ENCODE results near the gene TRIM36.

The TRIM36 gene, protein sequence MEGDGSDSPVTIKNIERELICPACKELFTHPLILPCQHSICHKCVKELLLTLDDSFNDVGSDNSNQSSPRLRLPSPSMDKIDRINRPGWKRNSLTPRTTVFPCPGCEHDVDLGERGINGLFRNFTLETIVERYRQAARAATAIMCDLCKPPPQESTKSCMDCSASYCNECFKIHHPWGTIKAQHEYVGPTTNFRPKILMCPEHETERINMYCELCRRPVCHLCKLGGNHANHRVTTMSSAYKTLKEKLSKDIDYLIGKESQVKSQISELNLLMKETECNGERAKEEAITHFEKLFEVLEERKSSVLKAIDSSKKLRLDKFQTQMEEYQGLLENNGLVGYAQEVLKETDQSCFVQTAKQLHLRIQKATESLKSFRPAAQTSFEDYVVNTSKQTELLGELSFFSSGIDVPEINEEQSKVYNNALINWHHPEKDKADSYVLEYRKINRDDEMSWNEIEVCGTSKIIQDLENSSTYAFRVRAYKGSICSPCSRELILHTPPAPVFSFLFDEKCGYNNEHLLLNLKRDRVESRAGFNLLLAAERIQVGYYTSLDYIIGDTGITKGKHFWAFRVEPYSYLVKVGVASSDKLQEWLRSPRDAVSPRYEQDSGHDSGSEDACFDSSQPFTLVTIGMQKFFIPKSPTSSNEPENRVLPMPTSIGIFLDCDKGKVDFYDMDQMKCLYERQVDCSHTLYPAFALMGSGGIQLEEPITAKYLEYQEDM
- 0 to 0.52 (median 0.19) reads per million in 3 donors for total RNA-seq

DNA sequence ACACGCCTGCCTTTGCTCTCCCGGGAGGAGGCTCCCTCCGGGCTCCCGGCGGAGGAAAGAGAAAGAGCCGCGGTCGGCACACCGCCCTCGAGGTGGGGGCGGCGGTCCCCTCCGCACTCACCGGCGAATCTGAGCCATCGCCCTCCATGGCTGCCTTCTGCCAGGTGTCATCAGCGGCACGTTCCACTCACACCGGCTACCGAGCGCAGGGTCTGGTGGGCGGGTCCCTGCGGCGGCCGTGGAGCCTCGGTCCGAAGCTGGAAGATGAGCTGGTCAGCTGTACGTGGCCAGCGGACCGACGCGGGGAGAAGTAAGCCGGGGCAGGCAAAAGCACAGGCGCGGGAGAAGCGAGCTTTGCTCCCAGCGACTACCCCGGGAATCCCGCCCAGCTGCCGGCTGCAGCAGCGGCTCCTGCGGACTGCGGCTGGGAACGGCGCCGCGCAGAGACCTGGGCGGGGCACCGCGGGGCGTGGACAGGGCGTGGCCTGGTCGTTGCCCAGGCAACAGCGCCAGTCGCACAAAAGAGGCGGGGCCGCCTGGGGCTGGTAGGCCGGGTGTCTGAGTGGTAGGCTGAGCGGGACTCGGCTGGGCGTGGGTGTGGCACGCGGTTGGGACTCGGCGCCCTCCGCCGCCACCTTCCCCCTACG, at the start of gene TRIM36:
Gene TRIM36 (minus strand): TSS at position 422 of the 647 bp plus-strand sequence. CDS start 274 bp downstream, at position 148.
- DNase-seq, result peak; percentile 72 to 82 (median 80)
- Histone ChIP-seq H3K27me3 (replicated peaks; ENCODE audit: control insufficient read depth, insufficient read depth, low read length, poor library complexity, severe bottlenecking) (peaks cover 45% of the 10 kb centered on the region), H3K36me3 (ENCODE audit: control insufficient read depth, insufficient read depth, low read length) (no peaks in the 10 kb centered on the region), H3K9me3 (ENCODE audit: control insufficient read depth, low read length) (no peaks in the 10 kb centered on the region), H3K4me3 (ENCODE audit: insufficient read depth, low read depth, low read length, poor library complexity, severe bottlenecking) (peak within 1 kb of the TSS; percentile 67), H3K27ac (ENCODE audit: insufficient read depth, low read length, poor library complexity, severe bottlenecking) (no peak within 1 kb of the TSS), H3K4me1 (ENCODE audit: control insufficient read depth, insufficient read depth, low read length, poor library complexity, severe bottlenecking) (peaks cover 21% of the 10 kb centered on the region)

DNA sequence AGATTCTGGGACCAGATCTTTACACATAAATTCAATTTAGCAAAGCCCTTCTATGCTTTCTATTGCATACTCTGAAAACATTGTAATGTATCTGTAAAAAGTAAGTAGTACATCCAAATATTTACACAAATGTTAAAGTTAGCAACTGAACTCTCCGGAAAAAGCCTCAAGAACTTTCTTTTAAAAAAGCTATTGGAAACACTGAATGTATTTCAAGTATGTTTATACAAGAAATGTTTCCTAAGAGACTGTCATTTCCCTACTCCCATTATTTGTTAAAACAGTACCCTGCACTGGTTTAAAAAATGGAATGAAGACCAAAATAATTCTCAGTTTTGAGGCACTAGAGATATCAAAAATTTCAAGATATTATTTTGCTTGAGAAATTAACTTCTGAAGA, 44.8 kb upstream of the TRIM36 start:
- DNase-seq, result no peak
- H3K36me3 ChIP-seq (ENCODE audit: control insufficient read depth, insufficient read depth, low read length), result peaks cover 25% of the 10 kb centered on the region
- no peak overlapping the region for H3K4me3 ChIP-seq (ENCODE audit: insufficient read depth, low read depth, low read length, poor library complexity, severe bottlenecking)
- H3K27me3 ChIP-seq (replicated peaks; ENCODE audit: control insufficient read depth, insufficient read depth, low read length, poor library complexity, severe bottlenecking), result no peaks in the 10 kb centered on the region
- H3K27ac ChIP-seq (ENCODE audit: insufficient read depth, low read length, poor library complexity, severe bottlenecking), result no peak overlapping the region
- H3K9me3 ChIP-seq (ENCODE audit: control insufficient read depth, low read length), result no peaks in the 10 kb centered on the region
- H3K4me1 ChIP-seq (ENCODE audit: control insufficient read depth, insufficient read depth, low read length, poor library complexity, severe bottlenecking), result no peaks in the 10 kb centered on the region

DNA sequence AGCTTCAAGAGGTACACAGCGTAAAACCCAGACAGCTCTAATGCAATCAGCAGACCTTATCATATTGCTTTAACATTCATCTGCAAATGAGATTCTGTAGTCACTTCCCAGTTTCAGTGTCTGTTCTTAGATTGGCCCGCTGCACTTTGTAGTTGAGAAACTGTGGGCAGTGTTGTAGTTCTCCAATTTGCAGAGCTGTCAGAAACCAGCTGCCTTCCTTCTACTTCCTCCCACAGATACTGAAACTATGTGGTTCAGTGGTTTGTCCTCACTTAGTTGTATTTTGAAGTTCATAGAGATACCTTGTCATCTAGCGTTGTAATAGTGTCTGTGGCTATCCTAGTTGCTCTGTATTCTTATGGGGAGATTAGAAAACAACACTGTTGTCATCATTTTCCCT, 39.6 kb upstream of the TRIM36 start:
- DNase-seq, result no peak
- Histone ChIP-seq H3K27me3 (replicated peaks; ENCODE audit: control insufficient read depth, insufficient read depth, low read length, poor library complexity, severe bottlenecking) (no peaks in the 10 kb centered on the region), H3K36me3 (ENCODE audit: control insufficient read depth, insufficient read depth, low read length) (peaks cover 8% of the 10 kb centered on the region), H3K27ac (ENCODE audit: insufficient read depth, low read length, poor library complexity, severe bottlenecking) (no peak overlapping the region), H3K4me1 (ENCODE audit: control insufficient read depth, insufficient read depth, low read length, poor library complexity, severe bottlenecking) (no peaks in the 10 kb centered on the region), H3K9me3 (ENCODE audit: control insufficient read depth, low read length) (no peaks in the 10 kb centered on the region), H3K4me3 (ENCODE audit: insufficient read depth, low read depth, low read length, poor library complexity, severe bottlenecking) (no peak overlapping the region)

DNA sequence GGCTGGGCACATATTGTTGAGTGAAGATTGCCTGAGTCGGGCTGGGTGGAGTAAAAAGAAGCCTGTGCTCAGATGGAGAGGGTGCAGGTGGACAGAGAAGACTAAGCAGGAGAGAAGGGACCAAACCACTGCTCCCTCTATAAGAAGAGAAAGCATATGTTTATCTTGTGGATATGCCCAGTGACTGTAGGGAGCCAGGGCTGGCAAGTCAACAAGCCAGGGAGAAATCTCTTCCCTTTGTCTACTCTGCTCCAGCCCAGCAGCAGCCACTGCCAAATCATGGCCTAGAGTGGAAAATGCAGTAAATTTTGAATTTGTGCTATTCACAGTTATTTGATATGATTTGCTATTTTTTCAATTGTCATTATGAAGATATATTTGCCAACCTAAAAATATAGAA, 33.2 kb upstream of the TRIM36 start:
- Histone ChIP-seq H3K4me1 (ENCODE audit: control insufficient read depth, insufficient read depth, low read length, poor library complexity, severe bottlenecking) (no peaks in the 10 kb centered on the region), H3K27ac (ENCODE audit: insufficient read depth, low read length, poor library complexity, severe bottlenecking) (no peak overlapping the region), H3K4me3 (ENCODE audit: insufficient read depth, low read depth, low read length, poor library complexity, severe bottlenecking) (no peak overlapping the region), H3K36me3 (ENCODE audit: control insufficient read depth, insufficient read depth, low read length) (no peaks in the 10 kb centered on the region), H3K27me3 (replicated peaks; ENCODE audit: control insufficient read depth, insufficient read depth, low read length, poor library complexity, severe bottlenecking) (no peaks in the 10 kb centered on the region), H3K9me3 (ENCODE audit: control insufficient read depth, low read length) (no peaks in the 10 kb centered on the region)
- DNase-seq, result no peak

DNA sequence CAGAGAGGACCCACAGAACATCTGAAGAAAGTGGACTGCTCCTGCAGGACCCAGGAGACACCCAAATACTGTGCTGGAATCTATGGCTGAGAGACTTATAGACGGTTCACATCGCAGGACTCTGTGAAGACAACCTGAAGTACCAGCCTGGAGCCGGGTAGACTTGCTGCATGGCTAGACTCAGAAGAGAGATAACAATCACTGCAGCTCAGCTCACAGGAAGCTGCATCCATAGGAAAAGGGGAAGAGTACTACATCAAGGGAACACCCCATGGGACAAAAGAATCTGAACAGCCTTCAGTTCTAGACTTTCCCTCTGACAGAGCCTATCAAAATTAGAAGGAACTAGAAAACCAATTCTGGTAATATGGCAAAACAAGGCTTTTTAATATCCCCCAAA, 26.5 kb upstream of the TRIM36 start:
- no peaks in the 10 kb centered on the region for H3K27me3 ChIP-seq (replicated peaks; ENCODE audit: control insufficient read depth, insufficient read depth, low read length, poor library complexity, severe bottlenecking)
- no peak for DNase-seq
- H3K9me3 ChIP-seq (ENCODE audit: control insufficient read depth, low read length), result no peaks in the 10 kb centered on the region
- no peaks in the 10 kb centered on the region for H3K36me3 ChIP-seq (ENCODE audit: control insufficient read depth, insufficient read depth, low read length)
- H3K27ac ChIP-seq (ENCODE audit: insufficient read depth, low read length, poor library complexity, severe bottlenecking), result no peak overlapping the region
- H3K4me3 ChIP-seq (ENCODE audit: insufficient read depth, low read depth, low read length, poor library complexity, severe bottlenecking), result no peak overlapping the region
- no peaks in the 10 kb centered on the region for H3K4me1 ChIP-seq (ENCODE audit: control insufficient read depth, insufficient read depth, low read length, poor library complexity, severe bottlenecking)

DNA sequence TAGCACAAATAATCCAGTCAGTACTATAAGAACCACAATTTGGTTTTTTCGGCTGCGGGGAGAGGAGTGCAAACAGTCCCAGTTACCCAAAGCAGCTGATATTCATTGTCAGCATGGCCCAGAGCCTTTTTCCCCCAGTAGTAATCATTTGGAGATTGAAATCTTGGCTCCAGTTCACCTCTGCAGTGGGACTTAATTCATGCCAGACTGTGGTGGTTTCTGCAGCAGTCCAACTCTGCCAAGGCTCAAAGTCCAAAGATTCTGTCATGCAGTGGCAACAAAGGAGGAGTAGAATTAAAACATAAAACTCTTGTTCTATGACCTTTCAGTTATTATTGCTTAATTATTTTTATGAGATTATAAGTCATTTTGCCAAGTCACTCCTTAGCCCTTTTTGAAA, 25.0 kb upstream of the TRIM36 start:
- no peak overlapping the region for H3K27ac ChIP-seq (ENCODE audit: insufficient read depth, low read length, poor library complexity, severe bottlenecking)
- H3K4me3 ChIP-seq (ENCODE audit: insufficient read depth, low read depth, low read length, poor library complexity, severe bottlenecking), result no peak overlapping the region
- no peaks in the 10 kb centered on the region for H3K9me3 ChIP-seq (ENCODE audit: control insufficient read depth, low read length)
- H3K27me3 ChIP-seq (replicated peaks; ENCODE audit: control insufficient read depth, insufficient read depth, low read length, poor library complexity, severe bottlenecking), result no peaks in the 10 kb centered on the region
- H3K4me1 ChIP-seq (ENCODE audit: control insufficient read depth, insufficient read depth, low read length, poor library complexity, severe bottlenecking), result no peaks in the 10 kb centered on the region
- H3K36me3 ChIP-seq (ENCODE audit: control insufficient read depth, insufficient read depth, low read length), result no peaks in the 10 kb centered on the region
- no peak for DNase-seq

DNA sequence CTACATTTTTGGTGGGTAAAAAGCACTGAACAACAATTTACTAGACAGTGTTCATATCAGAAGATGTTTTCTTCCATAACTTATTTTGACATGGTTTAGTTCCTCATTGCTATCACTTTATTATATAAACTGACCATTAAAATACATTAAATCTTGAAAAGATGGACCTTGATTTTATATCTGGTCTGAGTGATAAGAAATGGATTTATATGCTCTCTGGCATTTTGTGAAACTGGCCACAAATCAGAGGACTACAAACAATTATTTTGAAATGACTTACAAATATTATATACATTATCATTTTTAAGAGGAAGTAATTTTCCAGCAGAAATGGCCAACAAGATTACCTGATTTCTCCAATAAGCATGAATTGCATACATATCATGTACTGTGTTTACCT, 23.6 kb upstream of the TRIM36 start:
- no peaks in the 10 kb centered on the region for H3K27me3 ChIP-seq (replicated peaks; ENCODE audit: control insufficient read depth, insufficient read depth, low read length, poor library complexity, severe bottlenecking)
- no peak overlapping the region for H3K4me3 ChIP-seq (ENCODE audit: insufficient read depth, low read depth, low read length, poor library complexity, severe bottlenecking)
- H3K9me3 ChIP-seq (ENCODE audit: control insufficient read depth, low read length), result no peaks in the 10 kb centered on the region
- no peak overlapping the region for H3K27ac ChIP-seq (ENCODE audit: insufficient read depth, low read length, poor library complexity, severe bottlenecking)
- no peaks in the 10 kb centered on the region for H3K36me3 ChIP-seq (ENCODE audit: control insufficient read depth, insufficient read depth, low read length)
- H3K4me1 ChIP-seq (ENCODE audit: control insufficient read depth, insufficient read depth, low read length, poor library complexity, severe bottlenecking), result no peaks in the 10 kb centered on the region
- no peak for DNase-seq

DNA sequence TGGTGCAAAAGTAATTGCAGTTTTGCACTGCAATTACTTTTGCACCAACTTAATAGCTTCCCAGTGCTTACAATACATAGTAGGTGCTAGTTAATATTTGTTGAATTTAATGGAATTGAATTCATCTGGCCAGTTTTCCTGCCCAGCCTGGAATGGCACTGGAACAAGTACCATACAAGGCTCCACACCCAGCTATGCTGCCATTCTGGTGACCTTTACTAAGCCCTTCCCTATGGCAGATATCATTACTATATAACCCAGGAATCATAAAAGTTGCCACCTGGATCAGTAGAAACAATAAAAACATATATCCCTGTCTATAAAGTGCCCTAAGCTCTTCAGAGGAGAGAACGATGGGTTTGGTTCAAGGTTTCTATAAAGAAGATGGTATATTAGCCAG, 22.4 kb upstream of the TRIM36 start:
- Histone ChIP-seq H3K4me1 (ENCODE audit: control insufficient read depth, insufficient read depth, low read length, poor library complexity, severe bottlenecking) (no peaks in the 10 kb centered on the region), H3K36me3 (ENCODE audit: control insufficient read depth, insufficient read depth, low read length) (no peaks in the 10 kb centered on the region), H3K4me3 (ENCODE audit: insufficient read depth, low read depth, low read length, poor library complexity, severe bottlenecking) (no peak overlapping the region), H3K27me3 (replicated peaks; ENCODE audit: control insufficient read depth, insufficient read depth, low read length, poor library complexity, severe bottlenecking) (no peaks in the 10 kb centered on the region), H3K9me3 (ENCODE audit: control insufficient read depth, low read length) (no peaks in the 10 kb centered on the region), H3K27ac (ENCODE audit: insufficient read depth, low read length, poor library complexity, severe bottlenecking) (no peak overlapping the region)
- DNase-seq, result no peak

DNA sequence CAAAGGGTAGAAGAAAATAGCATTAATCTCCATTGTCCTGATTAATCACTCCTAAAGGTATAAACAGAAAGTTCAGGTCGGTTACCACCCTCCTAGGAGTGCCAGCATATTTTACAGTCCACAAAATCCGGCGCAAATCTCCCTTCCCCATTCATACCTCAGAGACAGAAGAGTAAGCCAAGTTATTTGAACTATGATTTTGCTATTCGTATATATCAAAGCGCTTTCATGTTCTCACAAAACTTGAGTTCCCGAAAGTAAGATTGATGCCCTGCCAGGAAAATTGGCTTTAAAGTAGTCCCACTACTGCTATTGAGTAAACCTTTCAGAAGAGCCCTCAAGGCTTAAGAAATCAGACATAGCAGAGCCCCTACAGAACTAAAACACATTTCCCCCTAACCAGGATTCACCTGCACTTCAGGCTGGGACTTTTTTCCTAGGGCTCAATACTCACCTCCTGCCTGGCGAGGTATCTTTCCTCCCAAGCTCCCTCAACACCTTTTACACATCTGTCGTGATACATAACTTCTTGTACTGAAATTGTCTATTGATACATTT, 21.8 kb upstream of the TRIM36 start:
- H3K4me3 ChIP-seq (ENCODE audit: insufficient read depth, low read depth, low read length, poor library complexity, severe bottlenecking), result no peak overlapping the region
- no peaks in the 10 kb centered on the region for H3K4me1 ChIP-seq (ENCODE audit: control insufficient read depth, insufficient read depth, low read length, poor library complexity, severe bottlenecking)
- no peak for DNase-seq
- H3K9me3 ChIP-seq (ENCODE audit: control insufficient read depth, low read length), result no peaks in the 10 kb centered on the region
- no peaks in the 10 kb centered on the region for H3K27me3 ChIP-seq (replicated peaks; ENCODE audit: control insufficient read depth, insufficient read depth, low read length, poor library complexity, severe bottlenecking)
- no peak overlapping the region for H3K27ac ChIP-seq (ENCODE audit: insufficient read depth, low read length, poor library complexity, severe bottlenecking)
- no peaks in the 10 kb centered on the region for H3K36me3 ChIP-seq (ENCODE audit: control insufficient read depth, insufficient read depth, low read length)
